Kidney (tissue), 14 donors: Measurements from ENCODE around the gene ACSBG1. TPM values are rescaled to one million over a fixed set of nuclear protein-coding genes. Genes with fewer than 3 reads are reported as not detected.

Experiments used
- DNase-seq, 5 donors: peaks; one replicate each; pipeline ENCODE4 v3.0.0-alpha.2; 2013 to 2020
- FAIRE-seq: peaks from 2 replicates; lab custom pipeline; 2012; peaks lifted over from hg19 to GRCh38; lab: Jason Lieb, UNC
- H3K27ac ChIP-seq, 2 donors: one replicate each; pipeline ENCODE4 v1.7.0; 2013; ENCODE audit warnings: low read depth in 2 of 2, low read length in 2 of 2, inconsistent platforms in 1 of 2
- H3K27me3 ChIP-seq: one replicate; pipeline ENCODE4 v1.7.1; 2013; ENCODE audit warnings: low read length, inconsistent platforms; ENCODE audit not compliant: control insufficient read depth, insufficient read depth
- H3K36me3 ChIP-seq, 3 donors: one replicate each; pipeline versions ENCODE4 v1.7.0 to v1.7.1; 2013; ENCODE audit warnings: low read length in 3 of 3, control low read depth in 1 of 3, inconsistent platforms in 1 of 3; ENCODE audit not compliant: insufficient read depth in 3 of 3, control insufficient read depth in 2 of 3
- H3K4me1 ChIP-seq, 3 donors: one replicate each; pipeline versions ENCODE4 v1.7.0 to v1.7.1; 2013; ENCODE audit warnings: low read length in 3 of 3, inconsistent platforms in 1 of 3, low read depth in 1 of 3; ENCODE audit not compliant: control insufficient read depth in 2 of 3, insufficient read depth in 2 of 3
- H3K4me3 ChIP-seq, 3 donors: one replicate each; pipeline versions ENCODE4 v1.7.0 to v1.8.1; 2013; ENCODE audit warnings: low read length in 3 of 3, control low read depth in 1 of 3, inconsistent platforms in 1 of 3
- H3K9ac ChIP-seq, 3 donors: one replicate each; pipeline versions ENCODE4 v1.7.0 to v1.7.1; 2013; ENCODE audit warnings: low read length in 3 of 3, control low read depth in 1 of 3, inconsistent platforms in 1 of 3
- H3K9me3 ChIP-seq, 3 donors: one replicate each; pipeline versions ENCODE4 v1.7.0 to v1.7.1; 2013; ENCODE audit warnings: low read length in 3 of 3, control low read depth in 1 of 3, inconsistent platforms in 1 of 3; ENCODE audit not compliant: control insufficient read depth in 2 of 3, insufficient read depth in 1 of 3
- intact Hi-C: fragments of 100-400 bp; cut with DNase I; formaldehyde crosslinking; loops from one replicate; pipeline ENCODE4 v1.11.1; 2022
- polyA plus RNA-seq: library from polyadenylated mRNA; stranded (reverse); fragments of 350-450 nt; fragmentation: Illumina TruSeq; extraction: RNeasy Lipid Tissue Mini Kit (QIAGEN cat#74804); gene quantifications from one replicate; pipeline ENCODE4 v1.2.3, GENCODE V29; 2014; ENCODE audit warnings: low read depth, low replicate concordance; ENCODE audit not compliant: insufficient read depth
- total RNA-seq: library from RNA; stranded (reverse); fragmentation: NEBNext Ultra II Directional; extraction: Animal tissue kit (Norgen Biotek cat#: 25700); gene quantifications from one replicate; pipeline ENCODE4 v1.2.1, GENCODE V29; 2021
- TF ChIP-seq, protein P1 (sequence below): IDR thresholded peaks from 3 replicates; pipeline ENCODE4 v1.5.1; 2012; ENCODE audit warnings: mild to moderate bottlenecking, moderate library complexity, borderline replicate concordance; ENCODE audit not compliant: insufficient read depth; ENCODE audit errors: extremely low read depth
- donor health status: control.
- donor health status: control.
- donor health status: control.
- donor health status: control.
- donor health status: control.
- donor health status: DM: yes; HTN: yes; CAD: no.
- donor health status: Normal renal cell carcinoma (clear cell type).

ACSBG1 gene
- total and polyA plus RNA-seq, 2 donors from 2014 or later, result 0.13 to 0.86 TPM

GRCh38 chr15:78146425-78147154 is 87.8 kb downstream of the ACSBG1 start:
- no peak for FAIRE-seq
- H3K4me1 ChIP-seq, result peaks cover 0 to 12% (median 5%) of the 10 kb centered on the region in 3 donors
- no peak overlapping the region for H3K4me3 ChIP-seq
- intact Hi-C loops, result no loop called here
- TF ChIP-seq, protein P1, sequence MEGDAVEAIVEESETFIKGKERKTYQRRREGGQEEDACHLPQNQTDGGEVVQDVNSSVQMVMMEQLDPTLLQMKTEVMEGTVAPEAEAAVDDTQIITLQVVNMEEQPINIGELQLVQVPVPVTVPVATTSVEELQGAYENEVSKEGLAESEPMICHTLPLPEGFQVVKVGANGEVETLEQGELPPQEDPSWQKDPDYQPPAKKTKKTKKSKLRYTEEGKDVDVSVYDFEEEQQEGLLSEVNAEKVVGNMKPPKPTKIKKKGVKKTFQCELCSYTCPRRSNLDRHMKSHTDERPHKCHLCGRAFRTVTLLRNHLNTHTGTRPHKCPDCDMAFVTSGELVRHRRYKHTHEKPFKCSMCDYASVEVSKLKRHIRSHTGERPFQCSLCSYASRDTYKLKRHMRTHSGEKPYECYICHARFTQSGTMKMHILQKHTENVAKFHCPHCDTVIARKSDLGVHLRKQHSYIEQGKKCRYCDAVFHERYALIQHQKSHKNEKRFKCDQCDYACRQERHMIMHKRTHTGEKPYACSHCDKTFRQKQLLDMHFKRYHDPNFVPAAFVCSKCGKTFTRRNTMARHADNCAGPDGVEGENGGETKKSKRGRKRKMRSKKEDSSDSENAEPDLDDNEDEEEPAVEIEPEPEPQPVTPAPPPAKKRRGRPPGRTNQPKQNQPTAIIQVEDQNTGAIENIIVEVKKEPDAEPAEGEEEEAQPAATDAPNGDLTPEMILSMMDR, result no peak
- H3K9me3 ChIP-seq, result no peaks in the 10 kb centered on the region
- no peak for DNase-seq
- H3K27me3 ChIP-seq, result no peaks in the 10 kb centered on the region
- H3K36me3 ChIP-seq, result no peaks in the 10 kb centered on the region
- no peak overlapping the region for H3K27ac ChIP-seq
- no peak overlapping the region for H3K9ac ChIP-seq

GRCh38 chr15:78142332-78142731 is 92.0 kb downstream of the ACSBG1 start:
- no peak for DNase-seq
- no peaks in the 10 kb centered on the region for H3K9me3 ChIP-seq
- intact Hi-C loops, result no loop called here
- TF ChIP-seq, protein P1, result no peak
- no peak overlapping the region for H3K9ac ChIP-seq
- no peaks in the 10 kb centered on the region for H3K4me1 ChIP-seq
- H3K36me3 ChIP-seq, result no peaks in the 10 kb centered on the region
- no peak overlapping the region for H3K4me3 ChIP-seq
- no peak overlapping the region for H3K27ac ChIP-seq
- H3K27me3 ChIP-seq, result no peaks in the 10 kb centered on the region
- FAIRE-seq, result no peak

- FAIRE-seq (no peak), DNase-seq (no peak)
- intact Hi-C loops, result no loop called here
Measured at GRCh38 chr15:78140292-78140691, 94.1 kb downstream of the ACSBG1 start.

More at GRCh38 chr15:78140292-78140691, 94.1 kb downstream of the ACSBG1 start:
- Histone ChIP-seq H3K9ac (no peak overlapping the region), H3K27ac (no peak overlapping the region), H3K4me3 (no peak overlapping the region), H3K9me3 (no peaks in the 10 kb centered on the region), H3K36me3 (no peaks in the 10 kb centered on the region), H3K4me1 (no peaks in the 10 kb centered on the region), H3K27me3 (no peaks in the 10 kb centered on the region)
- TF ChIP-seq, protein P1, result no peak
